Hippocampal formation (tissue), 2 donors: ENCODE data around the gene SOSTDC1.
"Not testable (repeated sequence)": the region's sequence is repeated elsewhere in the genome, so short reads cannot be mapped to it uniquely, and the experiment has no call there.

Experiments used
- DNase-seq, 2 donors: peaks; one replicate each; lab custom pipeline; 2025; lab: John Stamatoyannopoulos, UW

The SOSTDC1 gene

DNA sequence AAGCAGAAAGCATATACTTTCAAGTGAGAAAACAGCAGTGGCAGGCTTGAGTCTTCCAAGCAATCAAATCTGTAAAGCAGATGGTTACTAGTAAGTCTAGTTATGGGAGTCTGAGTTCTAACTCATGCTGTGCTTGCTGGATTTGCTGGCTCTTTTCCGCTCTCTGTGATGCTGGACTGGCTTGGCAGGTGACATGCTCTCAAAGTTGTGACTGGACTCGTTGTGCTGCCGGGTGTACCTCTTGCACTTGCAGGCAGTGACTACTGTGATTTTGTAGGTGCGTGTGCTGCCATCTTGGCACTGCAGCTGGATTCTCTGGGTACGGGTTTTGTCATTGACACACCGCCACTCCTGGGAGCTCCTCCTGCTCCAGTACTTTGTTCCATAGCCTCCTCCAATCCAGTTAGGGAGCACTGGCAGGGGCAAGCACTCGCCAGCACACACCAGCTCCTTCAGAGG, 3.1 kb downstream of the SOSTDC1 start:
- no peak for DNase-seq

DNA sequence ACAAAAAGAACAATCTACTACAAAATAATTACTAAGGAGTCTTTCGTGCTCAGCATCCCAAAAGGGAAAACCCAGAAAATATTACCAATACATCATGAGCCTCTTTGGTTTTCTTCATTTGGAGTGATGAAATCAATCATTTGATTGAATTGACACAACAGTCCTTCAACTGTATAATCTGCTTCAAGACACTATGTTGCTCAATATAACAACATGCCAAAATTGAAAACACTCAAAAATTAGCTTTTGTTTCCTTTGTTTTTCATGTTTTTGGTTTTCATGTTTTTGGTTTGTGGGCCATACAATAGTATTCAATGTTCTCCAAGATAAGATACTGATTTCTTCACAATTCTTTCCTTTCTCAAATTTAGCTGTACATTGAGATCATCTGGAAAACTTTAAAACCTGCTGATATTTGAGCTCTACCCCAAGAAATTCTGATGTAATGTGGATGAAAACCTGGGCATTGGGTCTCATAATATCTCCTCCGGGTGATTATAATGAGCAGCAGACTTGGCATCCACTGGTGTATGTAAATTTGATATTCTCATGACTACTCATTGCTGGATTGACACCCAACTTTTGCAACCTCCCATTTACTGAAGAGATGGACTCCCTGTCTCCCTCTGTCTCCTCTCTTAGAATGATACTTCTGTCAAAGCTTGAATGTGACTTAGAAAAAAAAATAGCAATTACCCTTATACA, 4.6 kb downstream of the SOSTDC1 start:
- DNase-seq = no peak

GRCh38 chr7:16456303-16456702, 9.2 kb downstream of the SOSTDC1 start:
- DNase-seq = not testable (repeated sequence)

DNA sequence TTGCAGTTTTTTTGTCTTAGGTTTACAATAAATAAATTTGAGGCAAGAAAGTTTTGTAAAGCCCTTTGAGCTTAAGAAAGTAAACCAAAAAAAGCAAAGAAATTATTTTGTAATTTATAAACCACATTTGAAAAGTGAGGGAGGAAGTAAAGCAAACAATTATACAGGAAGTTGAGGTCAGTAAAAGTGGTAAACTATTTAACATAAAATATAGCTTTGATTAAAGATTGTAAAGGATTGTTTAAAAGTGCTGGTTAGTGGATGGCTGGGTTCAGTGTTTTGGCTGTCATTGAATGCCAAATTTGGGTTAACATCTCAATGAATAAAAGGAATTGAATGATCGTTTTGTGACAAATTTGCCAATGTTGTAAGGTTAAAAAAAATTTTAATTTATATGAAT, 9.9 kb downstream of the SOSTDC1 start:
- no peak for DNase-seq

GRCh38 chr7:16450366-16450765, 15.2 kb downstream of the SOSTDC1 start:
- DNase-seq = peak in 1 of 2 donors; percentile 36

DNA sequence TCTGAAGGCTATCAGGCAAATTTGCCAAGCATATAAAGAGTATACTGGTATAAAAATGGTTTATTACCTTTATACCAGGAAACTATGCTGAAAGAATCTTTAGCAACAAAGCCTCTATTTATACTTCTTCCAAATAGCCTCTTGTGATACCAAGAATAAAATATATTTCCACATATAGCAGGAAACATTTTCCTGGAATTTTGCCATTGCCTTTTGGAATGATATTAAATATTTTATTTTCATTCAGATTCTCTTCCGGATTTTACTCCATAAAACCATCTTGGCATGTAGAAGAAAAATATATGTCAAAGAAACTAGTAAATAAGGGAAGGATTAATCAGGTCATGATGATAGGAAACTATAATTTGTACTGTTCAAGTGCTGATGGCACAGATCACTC, 17.7 kb downstream of the SOSTDC1 start:
- DNase-seq = no peak

DNA sequence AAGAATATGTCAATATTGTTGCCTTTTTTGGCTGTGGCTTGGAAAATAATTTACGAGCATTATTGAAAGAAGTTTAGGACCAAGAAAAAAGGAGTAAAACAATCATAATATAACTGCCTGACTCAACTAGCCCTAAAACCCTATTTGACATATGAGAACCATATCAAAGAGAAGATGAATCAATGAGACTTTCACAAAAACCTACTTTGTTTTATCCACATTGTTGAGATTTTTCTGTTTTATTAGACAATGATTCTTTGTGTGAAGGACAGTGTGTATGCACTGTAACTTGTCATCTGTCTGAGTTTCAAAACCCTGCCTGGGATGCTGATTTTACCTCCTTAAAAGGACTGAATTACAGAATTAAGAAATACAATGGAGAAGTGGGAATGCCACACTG, 19.0 kb downstream of the SOSTDC1 start:
- no peak for DNase-seq

DNA sequence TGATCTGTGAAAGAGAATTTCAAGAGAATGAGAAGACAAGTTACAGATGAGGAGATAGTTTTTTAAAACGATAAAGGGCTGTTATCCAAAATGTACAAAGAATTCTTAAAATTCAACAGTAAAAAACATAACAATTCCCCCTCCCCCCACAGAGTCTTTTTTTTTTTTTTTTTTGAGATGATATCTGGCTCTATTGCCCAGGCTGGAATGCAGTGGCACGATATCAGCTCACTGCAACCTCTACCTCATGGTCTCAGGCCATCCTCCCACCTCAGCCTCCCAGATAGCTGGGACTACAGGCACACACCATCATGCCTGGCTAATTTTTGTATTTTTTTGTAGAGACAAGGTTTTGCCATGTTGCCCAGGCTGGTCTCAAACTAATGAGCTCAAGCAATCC, 21.7 kb downstream of the SOSTDC1 start:
- not testable (repeated sequence) for DNase-seq

- DNase-seq = no peak
Observed at GRCh38 chr7:16438988-16439387, 26.6 kb downstream of the SOSTDC1 start.

GRCh38 chr7:16436306-16436705, 29.2 kb downstream of the SOSTDC1 start:
- DNase-seq = no peak

DNA sequence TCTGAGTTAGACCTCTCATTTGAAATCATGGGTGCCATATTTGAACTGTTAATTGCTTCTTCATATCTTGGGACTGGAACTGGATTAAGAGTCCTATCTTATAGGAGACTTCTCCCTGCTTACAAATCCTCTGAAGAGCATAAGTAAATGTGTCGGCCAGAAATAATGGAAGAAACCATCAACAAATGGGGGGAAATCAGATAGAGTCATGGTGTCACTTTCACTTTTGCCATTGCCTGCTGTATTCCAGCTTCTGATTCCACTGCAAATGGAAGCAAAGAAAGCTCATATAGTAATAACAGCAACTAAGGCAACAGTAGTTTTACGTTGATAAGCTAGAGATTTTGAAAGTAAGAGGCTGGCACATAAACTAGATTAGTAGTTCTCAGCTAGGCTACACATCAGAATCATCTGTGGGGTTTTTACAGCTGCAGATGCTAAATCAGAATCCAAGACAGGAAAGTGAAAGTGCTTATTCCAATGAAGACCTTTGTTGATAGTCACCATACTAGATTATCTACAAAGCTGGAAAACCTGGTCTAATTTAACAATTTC, 31.9 kb downstream of the SOSTDC1 start:
- no peak for DNase-seq

DNA sequence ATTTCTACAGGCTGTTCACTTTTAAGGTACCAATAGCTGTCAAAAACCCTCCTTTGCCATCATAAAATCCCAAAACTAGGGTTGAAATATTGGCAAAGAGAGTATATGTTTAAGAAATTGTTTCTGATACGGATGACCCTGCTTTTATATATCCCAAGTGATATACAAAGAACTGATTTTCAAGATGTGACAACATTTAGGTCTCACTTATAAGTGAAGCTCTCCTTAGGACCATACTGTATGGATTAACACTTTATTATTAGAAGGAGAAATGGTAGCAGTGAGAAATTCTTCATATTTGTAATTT, 33.2 kb downstream of the SOSTDC1 start:
- DNase-seq = no peak

DNA sequence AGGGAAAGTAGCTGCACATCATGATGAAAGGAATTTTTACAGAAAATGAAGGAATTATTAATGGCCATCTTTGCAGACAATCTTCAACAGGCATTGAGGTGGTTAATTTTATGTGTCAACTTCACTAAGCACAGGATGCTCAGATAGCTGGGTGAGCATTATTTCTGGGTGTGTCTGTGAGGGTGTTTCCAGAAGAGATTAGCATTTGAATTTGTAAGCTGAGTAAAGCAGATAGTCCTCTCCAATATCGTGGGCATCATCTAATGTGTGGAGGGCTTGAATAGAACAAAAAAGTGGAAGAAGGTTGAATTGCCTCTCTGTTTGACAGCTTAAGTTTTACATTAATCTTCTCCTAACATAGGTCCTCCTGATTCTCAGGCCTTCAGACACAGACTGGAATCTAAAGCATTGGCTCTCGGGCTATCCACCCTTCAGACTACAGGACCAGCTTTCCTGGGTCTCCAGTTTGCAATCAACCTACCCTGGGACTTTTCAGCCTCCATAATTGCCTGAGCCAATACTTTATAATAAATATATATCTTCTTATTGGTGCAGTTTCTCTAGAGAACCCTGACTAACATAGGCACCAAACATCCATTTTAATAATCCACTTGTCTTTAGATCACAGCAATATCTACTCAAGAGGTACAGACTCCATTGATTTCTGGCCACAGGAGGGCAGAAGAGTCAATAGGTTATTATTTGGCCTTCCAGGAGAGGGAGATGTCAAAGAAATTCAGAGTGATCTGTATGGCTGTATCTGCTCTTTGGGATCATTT, 33.7 kb downstream of the SOSTDC1 start:
- peak; percentile 8 to 41 for DNase-seq

GRCh38 chr7:16430133-16430532, 35.4 kb downstream of the SOSTDC1 start:
- DNase-seq = no peak

DNA sequence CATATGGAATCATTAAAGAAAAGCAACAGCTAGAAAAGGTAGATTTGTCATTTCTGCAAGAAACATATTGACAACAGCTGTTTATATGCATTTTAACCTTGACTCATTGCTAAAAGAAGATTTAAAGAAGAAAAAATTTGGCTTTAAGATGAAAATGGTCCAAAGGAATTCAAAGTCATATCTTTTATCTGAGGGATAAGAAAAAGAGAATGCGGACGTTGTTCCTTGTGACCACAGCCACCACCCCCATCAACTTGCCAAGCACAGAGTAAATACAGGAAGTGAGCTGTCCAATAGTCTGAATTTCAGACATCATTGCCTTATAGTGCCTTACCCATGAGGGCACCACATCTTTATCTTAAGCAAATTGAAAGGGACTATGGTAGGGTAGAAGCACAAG, 36.9 kb downstream of the SOSTDC1 start:
- no peak for DNase-seq

DNA sequence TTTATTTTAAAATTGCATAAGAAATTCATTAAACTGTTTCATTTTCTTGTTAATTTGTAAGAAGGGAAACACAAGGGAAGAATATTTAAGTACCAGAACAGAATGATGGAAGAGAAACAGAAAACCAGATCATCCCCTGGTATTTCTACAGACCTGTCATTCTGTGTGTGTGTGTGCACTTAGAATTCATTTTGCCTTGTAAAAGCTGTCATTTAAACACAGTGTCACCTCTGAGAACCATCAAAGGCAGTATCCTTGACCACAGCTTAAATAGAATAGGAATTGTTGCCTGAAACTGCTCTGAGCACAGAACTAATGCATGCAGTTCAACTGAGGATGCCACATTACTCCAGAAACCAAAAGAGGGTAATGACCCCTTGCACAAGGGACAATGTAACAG, 37.4 kb downstream of the SOSTDC1 start:
- DNase-seq = no peak

- no peak for DNase-seq
Observed at GRCh38 chr7:16423761-16424160, 41.8 kb downstream of the SOSTDC1 start.

- no peak for DNase-seq
Observed at GRCh38 chr7:16422917-16423316, 42.6 kb downstream of the SOSTDC1 start.

GRCh38 chr7:16422103-16422435, 43.5 kb downstream of the SOSTDC1 start:
- DNase-seq = no peak

DNA sequence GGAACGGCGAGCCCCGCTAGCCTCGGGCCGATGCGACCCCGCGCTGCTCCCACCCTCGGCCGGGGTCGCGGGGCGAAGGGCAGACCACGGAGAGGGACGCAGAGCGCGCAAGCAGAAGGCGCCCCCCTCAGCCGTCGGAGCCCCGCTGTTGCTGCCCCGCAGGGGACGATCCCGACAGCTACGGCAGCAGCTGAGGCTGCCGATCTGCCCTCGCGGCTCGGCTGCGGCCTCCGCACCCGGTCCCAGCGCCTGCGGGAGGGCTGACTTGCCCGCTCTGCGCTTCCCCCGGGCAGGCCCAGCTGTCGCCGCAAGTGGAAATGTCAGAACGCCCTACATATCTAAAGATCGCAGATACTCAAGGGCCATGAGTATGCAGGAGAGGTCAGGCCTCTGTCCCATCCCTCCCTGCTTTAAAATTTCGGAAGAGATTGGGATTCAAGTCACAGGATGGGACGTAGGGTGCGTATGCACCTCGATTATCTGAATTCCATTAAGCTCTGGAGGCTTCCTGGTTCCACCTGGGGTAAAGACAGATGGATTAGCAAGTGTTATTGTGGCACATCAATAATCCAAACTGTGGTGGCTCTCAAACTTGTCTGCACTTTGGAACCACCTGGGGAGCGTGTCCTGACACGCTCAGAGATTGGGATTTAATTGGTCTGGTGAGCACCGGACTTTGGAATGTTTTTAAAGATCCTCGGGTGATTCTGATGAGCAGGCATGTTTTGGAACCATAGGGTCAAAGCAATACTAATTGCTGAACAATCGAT, 44.0 kb downstream of the SOSTDC1 start, which contains the start of gene CRPPA:
Gene CRPPA, minus strand, starts transcription at position 206 of the 770 bp plus-strand sequence. CDS start 216 bp downstream, outside the sequence.
- peak; percentile 23 to 68 for DNase-seq

- DNase-seq = peak; percentile 85 to 89
Observed at GRCh38 chr7:16420649-16421332, 44.7 kb downstream of the SOSTDC1 start.

DNA sequence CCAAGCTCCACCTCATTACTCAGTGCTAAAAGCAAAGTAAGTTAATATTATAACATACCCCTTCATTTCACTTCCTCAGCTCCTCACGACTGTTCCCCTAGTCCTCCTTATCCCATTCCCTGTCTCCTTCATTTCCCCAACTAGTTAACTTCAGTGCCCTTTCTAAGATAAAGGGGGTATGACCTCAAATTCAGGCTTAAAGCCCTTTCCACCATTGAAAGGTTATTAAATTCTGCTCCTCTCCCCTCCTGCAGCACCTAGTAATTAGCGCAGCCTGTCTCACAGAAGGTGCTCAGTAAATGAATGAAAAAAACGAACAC, 45.2 kb downstream of the SOSTDC1 start:
- DNase-seq = no peak
